SK-N-SH (cell line): ENCODE data around the gene KNSTRN. TPM values are rescaled to one million over a fixed set of nuclear protein-coding genes. Genes with fewer than 3 reads are reported as not detected.

ENCODE experiments used
- CTCF ChIA-PET: fragments of 300-600, 350-600 bp; formaldehyde crosslinking; extraction: SDS; loops from one replicate; lab custom pipeline; 2021; lab: Yijun Ruan, JAX
- POLR2A ChIA-PET: fragments of 350-600 bp; sonication (Branson Sonifier 250); formaldehyde crosslinking; extraction: SDS; loops from one replicate; lab custom pipeline; 2020; ENCODE audit warnings: antibody characterized with exemption, inconsistent platforms; lab: Yijun Ruan, JAX
- DNase-seq: peaks from one replicate; pipeline ENCODE4 v3.0.0; 2012
- H2AFZ ChIP-seq: fragments of 200-600 bp; sonication (generic); 2 replicates; pipeline ENCODE4 v1.8.1; 2016; ENCODE audit warnings: antibody characterized with exemption, mild to moderate bottlenecking, low read depth
- H3F3A ChIP-seq: fragments of 200-600 bp; sonication (generic); replicated peaks from 2 replicates; pipeline ENCODE3; 2016; ENCODE audit warnings: antibody characterized with exemption, mild to moderate bottlenecking; ENCODE audit not compliant: insufficient read depth
- H3K27ac ChIP-seq, 2 experiments: fragments of 200-500 bp in 1 of 2; fragments of 200-600 bp in 1 of 2; sonication (Bioruptor generic) in 1 of 2; sonication (generic), shearing (Covaris generic) in 1 of 2; 2 replicates each; pipeline versions ENCODE4 v1.5.1 to v1.6.1; 2014 to 2016; ENCODE audit warnings: low read depth in 2 of 2, inconsistent platforms in 1 of 2, low read length in 1 of 2, mild to moderate bottlenecking in 1 of 2, mixed read lengths in 1 of 2
- H3K27me3 ChIP-seq: fragments of 200-600 bp; sonication (generic), shearing (Covaris generic); 2 replicates; pipeline ENCODE4 v1.6.1; 2016; ENCODE audit warnings: mixed run types; ENCODE audit not compliant: insufficient read depth
- H3K36me3 ChIP-seq, 2 experiments: fragments of 200-500 bp in 1 of 2; fragments of 200-600 bp in 1 of 2; sonication (Bioruptor generic) in 1 of 2; sonication (generic) in 1 of 2; replicated peaks in 1 of 2; 2 replicates each; pipeline versions ENCODE3 to v1.5.1; 2014 to 2016; ENCODE audit warnings: low read length in 1 of 2, mild to moderate bottlenecking in 1 of 2; ENCODE audit not compliant: insufficient read depth in 2 of 2, control insufficient read depth in 1 of 2
- H3K4me1 ChIP-seq, 2 experiments: fragments of 200-500 bp in 1 of 2; fragments of 200-600 bp in 1 of 2; sonication (Bioruptor generic) in 1 of 2; sonication (generic), shearing (Covaris generic) in 1 of 2; 2 replicates each; pipeline versions ENCODE4 v1.5.1 to v1.6.1; 2014 to 2016; ENCODE audit warnings: low read depth in 1 of 2, low read length in 1 of 2, mixed run types in 1 of 2; ENCODE audit not compliant: insufficient read depth in 2 of 2, control insufficient read depth in 1 of 2
- H3K4me2 ChIP-seq: fragments of 200-600 bp; sonication (generic), shearing (Covaris generic); 2 replicates; pipeline ENCODE4 v1.6.1; 2017; ENCODE audit warnings: mixed run types
- H3K4me3 ChIP-seq, 2 experiments: fragments of 200-500 bp in 1 of 2; fragments of 200-600 bp in 1 of 2; sonication (Bioruptor generic) in 1 of 2; sonication (generic), shearing (Covaris generic) in 1 of 2; 2 replicates each; pipeline versions ENCODE4 v1.5.1 to v1.8.1; 2014 to 2016; ENCODE audit warnings: low read depth in 2 of 2, inconsistent platforms in 1 of 2, low read length in 1 of 2, mild to moderate bottlenecking in 1 of 2, mixed read lengths in 1 of 2, moderate library complexity in 1 of 2
- H3K79me2 ChIP-seq: fragments of 200-600 bp; sonication (generic); 2 replicates; pipeline ENCODE4 v1.8.1; 2017; ENCODE audit warnings: mild to moderate bottlenecking; ENCODE audit not compliant: insufficient read depth
- H3K9ac ChIP-seq: fragments of 200-600 bp; sonication (generic); 2 replicates; pipeline ENCODE4 v1.6.1; 2017; ENCODE audit warnings: mixed run types
- H3K9me2 ChIP-seq: fragments of 200-600 bp; sonication (generic); 2 replicates; pipeline ENCODE4 v1.6.1; 2017; ENCODE audit warnings: mixed run types
- H3K9me3 ChIP-seq: fragments of 200-600 bp; sonication (generic); 2 replicates; pipeline ENCODE4 v1.6.1; 2017; ENCODE audit warnings: mixed run types, mild to moderate bottlenecking, moderate library complexity
- H4K20me1 ChIP-seq: fragments of 200-600 bp; sonication (generic); 2 replicates; pipeline ENCODE4 v1.6.1; 2017; ENCODE audit warnings: mild to moderate bottlenecking, mixed run types; ENCODE audit not compliant: insufficient read depth
- ELF1 ChIP-seq: IDR thresholded peaks from 2 replicates; pipeline ENCODE4 v1.4.0; 2012
- EZH2phosphoT487 ChIP-seq: fragments of 200-600 bp; sonication (generic); IDR thresholded peaks from 2 replicates; pipeline ENCODE4 v1.6.1; 2017; ENCODE audit warnings: low read depth, mixed run types, mild to moderate bottlenecking, antibody characterized with exemption, moderate library complexity, borderline replicate concordance
- GABPA ChIP-seq: IDR thresholded peaks from 2 replicates; pipeline ENCODE4 v1.4.0; 2012; ENCODE audit warnings: low read depth, mild to moderate bottlenecking
- GATA2 ChIP-seq: sonication (generic); formaldehyde crosslinking; IDR thresholded peaks from 2 replicates; pipeline ENCODE4 v1.5.0; 2020; ENCODE audit warnings: mild to moderate bottlenecking, missing genetic modification reagents
- IRF3 ChIP-seq: fragments of 150-350 bp; IDR thresholded peaks from 2 replicates; pipeline ENCODE4 v1.6.1; 2016; ENCODE audit warnings: mild to moderate bottlenecking, low read depth, low read length
- JUND ChIP-seq: IDR thresholded peaks from 2 replicates; pipeline ENCODE4 v1.4.0; 2012
- MEF2A ChIP-seq: IDR thresholded peaks from 2 replicates; pipeline ENCODE4 v1.4.0; 2012; ENCODE audit warnings: low read depth, borderline replicate concordance
- RAD21 ChIP-seq: IDR thresholded peaks from 2 replicates; pipeline ENCODE4 v1.6.1; 2012; ENCODE audit warnings: mild to moderate bottlenecking, low read length
- RCOR1 ChIP-seq: fragments of 150-350 bp; IDR thresholded peaks from 2 replicates; pipeline ENCODE4 v1.6.1; 2017; ENCODE audit warnings: antibody characterized with exemption, low read length
- RXRA ChIP-seq: IDR thresholded peaks from 2 replicates; pipeline ENCODE4 v1.4.0; 2012; ENCODE audit warnings: low read depth, mild to moderate bottlenecking, borderline replicate concordance
- TCF12 ChIP-seq: IDR thresholded peaks from 2 replicates; pipeline ENCODE4 v1.4.0; 2012
- TEAD4 ChIP-seq: IDR thresholded peaks from 2 replicates; pipeline ENCODE4 v1.4.0; 2012; ENCODE audit warnings: mild to moderate bottlenecking, borderline replicate concordance; ENCODE audit not compliant: insufficient read depth
- USF2 ChIP-seq: fragments of 150-350 bp; IDR thresholded peaks from 2 replicates; pipeline ENCODE4 v1.6.1; 2017; ENCODE audit warnings: antibody characterized with exemption, low read length, low read depth, borderline replicate concordance
- YY1 ChIP-seq: IDR thresholded peaks from 2 replicates; pipeline ENCODE4 v1.4.0; 2012; ENCODE audit warnings: low read depth, mild to moderate bottlenecking
- WGBS: methylation state at CpG from one replicate; pipeline ENCODE4 v1.1.6; 2017; ENCODE audit warnings: low lambda C conversion rate; 5-methylcytosine and 5-hydroxymethylcytosine counted together
- polyA plus RNA-seq, 3 experiments: library from polyadenylated mRNA; depleted of rRNA; stranded (reverse); fragments of >200 nt; gene quantifications; 2 replicates each; pipeline ENCODE4 v1.2.3, GENCODE V29; 2012

The KNSTRN gene
- polyA plus RNA-seq, 1 of the 3 experiments (the other 2 are of a cell fraction) = 25.5 TPM

- H3K9ac ChIP-seq = no peak overlapping the region
- no peak overlapping the region for H2AFZ ChIP-seq
- peaks cover 2% of the 10 kb centered on the region for H3F3A ChIP-seq
- H3K36me3 ChIP-seq = no peaks in the 10 kb centered on the region
- H3K27me3 ChIP-seq = no peaks in the 10 kb centered on the region
- POLR2A ChIA-PET = no interaction called here
- CTCF ChIA-PET = interaction anchor here (2.0 to 70.6 kb wide), 3 partner anchors 16 to 69 kb away, joined by 10 to 2194 read pairs (median 12); partner anchors contain the start of genes ANKRD63, CCDC9B, INAFM2 and PLCB2
- H3K9me2 ChIP-seq = no peaks in the 10 kb centered on the region
- H3K9me3 ChIP-seq = no peaks in the 10 kb centered on the region
- no peak for DNase-seq
- peaks cover 0 to 20% of the 10 kb centered on the region in 2 experiments; a peak in 2 of 4 replicates for H3K4me1 ChIP-seq
- TF ChIP-seq YY1 (no peak), GABPA (no peak), RAD21 (no peak), TCF12 (no peak), MEF2A (no peak), JUND (no peak), RXRA (no peak), EZH2phosphoT487 (no peak), IRF3 (no peak), GATA2 (CRISPR knock-in tag) (no peak), ELF1 (no peak), TEAD4 (no peak), RCOR1 (no peak)
- H3K4me2 ChIP-seq = no peak overlapping the region
- WGBS = 79% methylated on average over 7 of the region's 7 CpGs
- H3K4me3 ChIP-seq = no peak overlapping the region
- no peak overlapping the region for H3K27ac ChIP-seq
- H3K79me2 ChIP-seq = no peaks in the 10 kb centered on the region
- no peaks in the 10 kb centered on the region for H4K20me1 ChIP-seq
These were observed 30.1 kb upstream of the KNSTRN start for GRCh38 chr15:40352281-40352901.

- ChIA-PET CTCF (interaction anchor here (0.7 to 70.6 kb wide), 9 partner anchors 10 to 84 kb away, joined by 3 to 2194 read pairs (median 5); partner anchors contain the start of genes ANKRD63, CCDC9B, INAFM2 and KNSTRN), POLR2A (no interaction called here)
- no peaks in the 10 kb centered on the region for H3K79me2 ChIP-seq
- no peaks in the 10 kb centered on the region for H3K36me3 ChIP-seq
- H2AFZ ChIP-seq = no peak overlapping the region
- H3K9me3 ChIP-seq = no peaks in the 10 kb centered on the region
- WGBS = 88% methylated on average over 4 of the region's 5 CpGs
- no peak for TF ChIP-seq USF2
- no peak for TF ChIP-seq RAD21
- no peak overlapping the region for H3K27ac ChIP-seq
- no peak overlapping the region for H3K4me2 ChIP-seq
- peaks cover 6% of the 10 kb centered on the region for H3F3A ChIP-seq
- no peaks in the 10 kb centered on the region for H3K27me3 ChIP-seq
- no peak for DNase-seq
- no peak overlapping the region for H3K9ac ChIP-seq
- H3K9me2 ChIP-seq = no peaks in the 10 kb centered on the region
- H3K4me3 ChIP-seq = no peak overlapping the region
- no peaks in the 10 kb centered on the region for H4K20me1 ChIP-seq
- H3K4me1 ChIP-seq = peaks cover 0 to 28% of the 10 kb centered on the region in 2 experiments; a peak in 2 of 4 replicates
These were observed 28.8 kb upstream of the KNSTRN start for GRCh38 chr15:40353697-40354096.
